Fibroblast of lung (primary cell): ENCODE results near the gene CRACDL. TPM values are rescaled to one million over a fixed set of nuclear protein-coding genes. Genes with fewer than 3 reads are reported as not detected.

Source experiments
- DNase-seq, 2 donors: peaks; one replicate each; pipeline versions ENCODE4 v3.0.0 to v3.0.0-alpha.2; 2010; ENCODE audit warnings: low read depth in 2 of 2
- H2AFZ ChIP-seq: 2 replicates; pipeline ENCODE4 v1.5.1; 2012; ENCODE audit warnings: low read length, control low read depth, inconsistent platforms
- H3K27ac ChIP-seq: 2 replicates; pipeline ENCODE4 v1.5.1; 2011; ENCODE audit warnings: low read length, control low read depth; ENCODE audit not compliant: insufficient read depth
- H3K27me3 ChIP-seq: 2 replicates; pipeline ENCODE4 v1.5.1; 2011; ENCODE audit warnings: mild to moderate bottlenecking, low read length; ENCODE audit not compliant: control insufficient read depth, insufficient read depth
- H3K36me3 ChIP-seq: 2 replicates; pipeline ENCODE4 v1.5.1; 2011; ENCODE audit warnings: low read length; ENCODE audit not compliant: control insufficient read depth, insufficient read depth
- H3K4me1 ChIP-seq: 2 replicates; pipeline ENCODE4 v1.5.1; 2011; ENCODE audit warnings: low read length; ENCODE audit not compliant: control insufficient read depth, insufficient read depth; ENCODE audit errors: extremely low read depth
- H3K4me2 ChIP-seq: 2 replicates; pipeline ENCODE4 v1.5.1; 2011; ENCODE audit warnings: low read length, control low read depth; ENCODE audit not compliant: insufficient read depth; ENCODE audit errors: extremely low read depth
- H3K4me3 ChIP-seq, 4 experiments: fragments of 200-600 bp in 1 of 4; sonication (generic) in 1 of 4; replicated peaks in 1 of 4; 2 replicates each; pipeline ENCODE4 v1.5.1; 2011 to 2016; ENCODE audit warnings: low read length in 4 of 4, low read depth in 3 of 4, mild to moderate bottlenecking in 3 of 4, control low read depth in 2 of 4, inconsistent platforms in 1 of 4, mixed read lengths in 1 of 4; ENCODE audit not compliant: insufficient read depth in 1 of 4; ENCODE audit errors: control extremely low read depth in 1 of 4
- H3K79me2 ChIP-seq: 2 replicates; pipeline ENCODE4 v1.5.1; 2012; ENCODE audit warnings: mild to moderate bottlenecking, low read length, inconsistent platforms; ENCODE audit not compliant: control insufficient read depth, insufficient read depth
- H3K9ac ChIP-seq: 2 replicates; pipeline ENCODE4 v1.5.1; 2011; ENCODE audit warnings: mild to moderate bottlenecking, low read length, control low read depth; ENCODE audit not compliant: insufficient read depth
- H3K9me3 ChIP-seq: 2 replicates; pipeline ENCODE4 v1.5.1; 2012; ENCODE audit warnings: low read depth, low read length; ENCODE audit not compliant: control insufficient read depth, insufficient read depth
- H4K20me1 ChIP-seq: 2 replicates; pipeline ENCODE4 v1.5.1; 2011; ENCODE audit warnings: low read length; ENCODE audit not compliant: control insufficient read depth, insufficient read depth; ENCODE audit errors: extremely low read depth
- EZH2 ChIP-seq: IDR thresholded peaks from 2 replicates; pipeline ENCODE4 v1.5.1; 2012; ENCODE audit warnings: low read length, control low read depth, mild to moderate bottlenecking; ENCODE audit errors: missing control alignments
- polyA plus RNA-seq, 2 donors: library from polyadenylated mRNA; depleted of rRNA in 1 of 2; stranded (reverse) in 1 of 2; unstranded in 1 of 2; fragments of >200 nt; gene quantifications; 2 replicates each; pipeline ENCODE4 v1.2.1, GENCODE V29; 2011 to 2012; ENCODE audit warnings: missing spikeins in 1 of 2
- total RNA-seq: library from RNA; depleted of rRNA; stranded (reverse); fragments of >200 nt; gene quantifications from 2 replicates; pipeline ENCODE4 v1.2.1, GENCODE V29; 2014
- TF ChIP-seq, protein P1 (sequence below), 2 donors: IDR thresholded peaks in 1 of 2; conservative IDR thresholded peaks in 1 of 2; 1 replicate in 1 of 2; 2 replicates in 1 of 2; pipeline ENCODE4 v1.5.1; 2011 to 2012; ENCODE audit warnings: low read length in 2 of 2, control low read depth in 1 of 2, inconsistent platforms in 1 of 2, low read depth in 1 of 2, mild to moderate bottlenecking in 1 of 2

CRACDL gene
- total and polyA plus RNA-seq, 2 donors (not counting 1 experiment from before 2014, with no cell fraction given), result not detected

DNA sequence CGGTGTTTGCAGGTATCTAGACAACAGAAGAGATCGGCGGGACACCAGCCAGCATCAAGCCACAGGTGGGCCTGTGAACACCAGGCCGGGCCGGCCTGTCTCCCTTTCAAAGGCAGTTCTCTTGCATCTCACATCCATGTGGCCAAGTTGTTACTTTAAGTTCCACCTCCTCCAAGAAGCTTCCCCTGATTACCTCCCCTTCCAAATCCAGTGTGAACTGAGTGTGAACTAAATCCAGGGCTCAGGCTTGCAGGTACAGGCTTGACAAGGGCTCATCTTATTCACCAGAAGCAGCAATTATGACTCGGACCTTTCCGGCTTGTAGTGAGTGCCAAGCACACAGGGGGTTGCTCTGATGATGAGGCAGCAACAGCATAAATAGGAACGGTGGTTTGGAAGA lies 3.9 kb downstream of the CRACDL start:
- no peak overlapping the region for H3K4me2 ChIP-seq
- no peak overlapping the region for H3K27ac ChIP-seq
- no peak for TF ChIP-seq EZH2
- TF ChIP-seq, protein P1, sequence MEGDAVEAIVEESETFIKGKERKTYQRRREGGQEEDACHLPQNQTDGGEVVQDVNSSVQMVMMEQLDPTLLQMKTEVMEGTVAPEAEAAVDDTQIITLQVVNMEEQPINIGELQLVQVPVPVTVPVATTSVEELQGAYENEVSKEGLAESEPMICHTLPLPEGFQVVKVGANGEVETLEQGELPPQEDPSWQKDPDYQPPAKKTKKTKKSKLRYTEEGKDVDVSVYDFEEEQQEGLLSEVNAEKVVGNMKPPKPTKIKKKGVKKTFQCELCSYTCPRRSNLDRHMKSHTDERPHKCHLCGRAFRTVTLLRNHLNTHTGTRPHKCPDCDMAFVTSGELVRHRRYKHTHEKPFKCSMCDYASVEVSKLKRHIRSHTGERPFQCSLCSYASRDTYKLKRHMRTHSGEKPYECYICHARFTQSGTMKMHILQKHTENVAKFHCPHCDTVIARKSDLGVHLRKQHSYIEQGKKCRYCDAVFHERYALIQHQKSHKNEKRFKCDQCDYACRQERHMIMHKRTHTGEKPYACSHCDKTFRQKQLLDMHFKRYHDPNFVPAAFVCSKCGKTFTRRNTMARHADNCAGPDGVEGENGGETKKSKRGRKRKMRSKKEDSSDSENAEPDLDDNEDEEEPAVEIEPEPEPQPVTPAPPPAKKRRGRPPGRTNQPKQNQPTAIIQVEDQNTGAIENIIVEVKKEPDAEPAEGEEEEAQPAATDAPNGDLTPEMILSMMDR (conservative IDR thresholded peaks at IDR 0.05 in 1 of 2, IDR thresholded peaks at IDR 0.05 in 1 of 2; ENCODE audit: low read depth in 1 of 2, low read length in 2 of 2), result no peak
- DNase-seq, result no peak
- no peaks in the 10 kb centered on the region for H4K20me1 ChIP-seq
- no peak overlapping the region for H3K9ac ChIP-seq
- H3K79me2 ChIP-seq, result no peaks in the 10 kb centered on the region
- no peak overlapping the region for H3K4me3 ChIP-seq
- no peaks in the 10 kb centered on the region for H3K36me3 ChIP-seq
- peaks cover 22% of the 10 kb centered on the region for H3K27me3 ChIP-seq
- H3K9me3 ChIP-seq, result no peaks in the 10 kb centered on the region
- H3K4me1 ChIP-seq, result no peaks in the 10 kb centered on the region
- no peak overlapping the region for H2AFZ ChIP-seq

DNA sequence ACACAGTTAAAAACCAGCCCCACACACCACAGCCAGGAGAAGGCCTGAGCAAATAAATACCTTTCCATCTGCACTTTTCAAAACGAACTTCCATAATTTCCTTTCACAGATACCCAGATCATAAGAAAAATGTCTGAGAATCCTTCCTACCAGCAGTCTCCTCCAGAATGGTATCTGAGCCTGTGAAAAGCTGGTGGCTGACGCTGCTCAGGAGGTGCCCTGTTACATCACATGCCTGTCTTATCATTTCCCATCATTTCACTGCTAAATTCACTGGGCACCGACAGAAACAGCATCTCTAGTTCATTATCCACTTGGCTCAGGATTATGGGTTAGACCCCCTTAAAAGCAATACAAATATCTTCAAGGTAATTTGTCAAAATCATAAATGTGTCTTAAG lies 4.4 kb downstream of the CRACDL start:
- no peak overlapping the region for H3K27ac ChIP-seq
- H3K27me3 ChIP-seq, result peaks cover 16% of the 10 kb centered on the region
- H2AFZ ChIP-seq, result no peak overlapping the region
- no peak overlapping the region for H3K4me2 ChIP-seq
- no peaks in the 10 kb centered on the region for H3K79me2 ChIP-seq
- H3K9ac ChIP-seq, result no peak overlapping the region
- no peak overlapping the region for H3K4me3 ChIP-seq
- H3K36me3 ChIP-seq, result no peaks in the 10 kb centered on the region
- H4K20me1 ChIP-seq, result no peaks in the 10 kb centered on the region
- no peak for TF ChIP-seq EZH2
- TF ChIP-seq, protein P1 (conservative IDR thresholded peaks at IDR 0.05 in 1 of 2, IDR thresholded peaks at IDR 0.05 in 1 of 2; ENCODE audit: low read depth in 1 of 2, low read length in 2 of 2), result no peak
- no peak for DNase-seq
- H3K4me1 ChIP-seq, result no peaks in the 10 kb centered on the region
- no peaks in the 10 kb centered on the region for H3K9me3 ChIP-seq

DNA sequence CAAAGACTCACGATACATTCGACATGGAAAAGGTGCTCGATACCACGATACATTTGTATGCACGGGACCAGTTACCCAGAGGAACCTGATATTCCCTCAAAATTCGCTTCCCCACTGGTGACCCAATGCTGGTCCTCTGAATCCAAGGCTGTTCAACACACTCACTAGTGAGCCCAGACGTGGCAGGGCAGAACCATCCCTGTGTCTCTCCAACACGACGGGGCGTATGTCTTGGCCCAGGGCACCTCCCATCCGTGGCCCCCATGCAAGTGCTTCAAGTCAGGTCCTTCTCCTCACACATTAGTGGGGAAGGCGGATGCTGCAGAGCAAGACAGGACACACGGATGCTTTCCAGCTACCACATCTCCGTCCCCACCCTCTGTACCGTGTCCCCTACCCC lies 6.1 kb downstream of the CRACDL start:
- Histone ChIP-seq H3K27me3 (peaks cover 3% of the 10 kb centered on the region), H3K36me3 (no peaks in the 10 kb centered on the region), H2AFZ (no peak overlapping the region), H3K4me2 (no peak overlapping the region), H3K27ac (no peak overlapping the region), H3K4me1 (no peaks in the 10 kb centered on the region), H3K4me3 (no peak overlapping the region), H3K9me3 (no peaks in the 10 kb centered on the region), H4K20me1 (no peaks in the 10 kb centered on the region), H3K9ac (no peak overlapping the region), H3K79me2 (no peaks in the 10 kb centered on the region)
- DNase-seq, result no peak
- TF ChIP-seq EZH2, result no peak
- TF ChIP-seq, protein P1 (conservative IDR thresholded peaks at IDR 0.05 in 1 of 2, IDR thresholded peaks at IDR 0.05 in 1 of 2; ENCODE audit: low read depth in 1 of 2, low read length in 2 of 2), result no peak
